HCT116 (cell line): Measurements from ENCODE around the gene SLCO2B1. TPM values are rescaled to one million over a fixed set of nuclear protein-coding genes. Genes with fewer than 3 reads are reported as not detected.

ENCODE experiments used
- ATAC-seq: fragments of 200-7000 bp; cut with Tn5 transposase; 2 replicates; pipeline ENCODE4 v1.9.1; 2020; ENCODE audit warnings: mild to moderate bottlenecking, moderate library complexity
- BruUV-seq: library from RNA; stranded (reverse); fragments of 400-500 nt; replicated peaks from 2 replicates; lab custom pipeline; 2021; lab: Mats Ljungman, UMichigan
- CTCF ChIA-PET: fragments of 300-600 bp; sonication (Branson Sonifier 250); formaldehyde crosslinking; loops from one replicate; lab custom pipeline; 2021; ENCODE audit warnings: antibody characterized with exemption; lab: Charles Lee
- POLR2A ChIA-PET: fragments of 300-600, 350-600 bp; sonication (Branson Sonifier 250); formaldehyde crosslinking; loops from one replicate; lab custom pipeline; 2021; ENCODE audit warnings: antibody characterized with exemption; lab: Charles Lee
- RAD21 ChIA-PET, 2 experiments: fragments of 300-600 bp; sonication (Branson Sonifier 250); formaldehyde crosslinking; loops; one replicate each; lab custom pipeline; 2023; ENCODE audit warnings: low total read pairs in 2 of 2; ENCODE audit not compliant: uncharacterized antibody in 2 of 2, unreplicated experiment in 2 of 2, low non-redundant PET in 1 of 2; lab: Charles Lee
- DNase-seq: peaks from one replicate; pipeline ENCODE4 v3.0.0-alpha.2; 2010; ENCODE audit warnings: low read depth, low spot score
- H2AFZ ChIP-seq: fragments of 200-600 bp; shearing (Covaris generic), sonication (generic); 2 replicates; pipeline ENCODE4 v1.6.1; 2017; ENCODE audit warnings: low read depth, mixed run types, mixed read lengths, antibody characterized with exemption, low read length; ENCODE audit not compliant: poor library complexity, severe bottlenecking
- H3K27ac ChIP-seq: 2 replicates; pipeline ENCODE4 v1.5.1; 2012; ENCODE audit warnings: low read depth, low read length
- H3K27me3 ChIP-seq: fragments of 200-600 bp; sonication (generic); 2 replicates; pipeline ENCODE4 v1.6.1; 2016; ENCODE audit warnings: mixed run types, low read length, mixed read lengths; ENCODE audit not compliant: insufficient read depth
- H3K36me3 ChIP-seq, 2 experiments: fragments of 200-500 bp in 1 of 2; fragments of 200-600 bp in 1 of 2; sonication (Bioruptor generic) in 1 of 2; sonication (generic) in 1 of 2; 2 replicates each; pipeline versions ENCODE4 v1.5.1 to v1.6.1; 2014 to 2016; ENCODE audit warnings: low read length in 2 of 2, inconsistent platforms in 1 of 2, mixed read lengths in 1 of 2, mixed run types in 1 of 2; ENCODE audit not compliant: insufficient read depth in 2 of 2, control insufficient read depth in 1 of 2
- H3K4me1 ChIP-seq, 2 experiments: fragments of 200-600 bp in 1 of 2; sonication (generic) in 1 of 2; 2 replicates each; pipeline versions ENCODE4 v1.5.1 to v1.6.1; 2012 to 2017; ENCODE audit warnings: low read length in 2 of 2, inconsistent platforms in 1 of 2, mild to moderate bottlenecking in 1 of 2, mixed read lengths in 1 of 2, mixed run types in 1 of 2, moderate library complexity in 1 of 2; ENCODE audit not compliant: insufficient read depth in 2 of 2, control insufficient read depth in 1 of 2
- H3K4me2 ChIP-seq: fragments of 200-600 bp; sonication (generic); 2 replicates; pipeline ENCODE4 v1.6.1; 2017; ENCODE audit warnings: mixed run types, low read length, mixed read lengths
- H3K4me3 ChIP-seq, 2 experiments: fragments of 200-600 bp in 1 of 2; sonication (generic) in 1 of 2; replicated peaks in 1 of 2; 2 replicates each; pipeline ENCODE4 v1.5.1; 2011 to 2016; ENCODE audit warnings: low read length in 2 of 2, control low read depth in 1 of 2, low read depth in 1 of 2, mild to moderate bottlenecking in 1 of 2, mixed read lengths in 1 of 2, mixed run types in 1 of 2
- H3K79me2 ChIP-seq: fragments of 200-600 bp; sonication (generic); 2 replicates; pipeline ENCODE4 v1.6.1; 2017; ENCODE audit warnings: mild to moderate bottlenecking, mixed run types, low read length, moderate library complexity, mixed read lengths; ENCODE audit not compliant: insufficient read depth
- H3K9ac ChIP-seq: fragments of 200-600 bp; sonication (generic); 2 replicates; pipeline ENCODE4 v1.6.1; 2016; ENCODE audit warnings: low read length, mixed read lengths
- H3K9me2 ChIP-seq: fragments of 200-600 bp; sonication (generic), shearing (Covaris generic); 2 replicates; pipeline ENCODE4 v1.6.1; 2017; ENCODE audit warnings: mixed run types, mild to moderate bottlenecking, moderate library complexity; ENCODE audit not compliant: insufficient read depth
- H3K9me3 ChIP-seq, 2 experiments: fragments of 200-500 bp in 1 of 2; fragments of 200-600 bp in 1 of 2; sonication (Bioruptor generic) in 1 of 2; sonication (generic) in 1 of 2; 2 replicates each; pipeline ENCODE4 v1.6.1; 2014 to 2017; ENCODE audit warnings: low read length in 2 of 2, mixed read lengths in 2 of 2, inconsistent platforms in 1 of 2, low read depth in 1 of 2, mild to moderate bottlenecking in 1 of 2, mixed run types in 1 of 2, moderate library complexity in 1 of 2; ENCODE audit not compliant: control insufficient read depth in 1 of 2, insufficient read depth in 1 of 2
- H4K20me1 ChIP-seq: fragments of 200-600 bp; sonication (generic), shearing (Covaris generic); 2 replicates; pipeline ENCODE4 v1.6.1; 2017; ENCODE audit warnings: mixed run types, mild to moderate bottlenecking, moderate library complexity; ENCODE audit not compliant: insufficient read depth
- ATF3 ChIP-seq: IDR thresholded peaks from 2 replicates; pipeline ENCODE4 v1.6.1; 2012
- CBX3 ChIP-seq: IDR thresholded peaks from 2 replicates; pipeline ENCODE4 v1.6.1; 2012; ENCODE audit warnings: low read depth
- CTCF ChIP-seq, 3 experiments: fragments of 200-600 bp in 1 of 3; sonication (generic) in 1 of 3; IDR thresholded peaks in 2 of 3; conservative IDR thresholded peaks in 1 of 3; 2 replicates each; pipeline ENCODE4 v1.5.1; 2012 to 2017; ENCODE audit warnings: low read depth in 2 of 3, low read length in 2 of 3, antibody characterized with exemption in 1 of 3, borderline replicate concordance in 1 of 3, control low read depth in 1 of 3, mild to moderate bottlenecking in 1 of 3, mixed read lengths in 1 of 3, mixed run types in 1 of 3, moderate library complexity in 1 of 3; ENCODE audit not compliant: insufficient read depth in 1 of 3
- EGR1 ChIP-seq: IDR thresholded peaks from 2 replicates; pipeline ENCODE4 v1.6.1; 2012; ENCODE audit warnings: low read depth
- ELF1 ChIP-seq: IDR thresholded peaks from 2 replicates; pipeline ENCODE4 v1.6.1; 2012; ENCODE audit warnings: low read depth, borderline replicate concordance
- EZH2 ChIP-seq: fragments of 200-600 bp; sonication (generic); IDR thresholded peaks from 2 replicates; pipeline ENCODE4 v1.6.1; 2017; ENCODE audit warnings: antibody characterized with exemption, mixed run types
- EZH2phosphoT487 ChIP-seq: fragments of 200-600 bp; IDR thresholded peaks from 2 replicates; pipeline ENCODE4 v1.6.1; 2018; ENCODE audit warnings: antibody characterized with exemption, borderline replicate concordance
- FOSL1 ChIP-seq: IDR thresholded peaks from 2 replicates; pipeline ENCODE4 v1.6.1; 2012; ENCODE audit warnings: low read depth
- JUND ChIP-seq: IDR thresholded peaks from 2 replicates; pipeline ENCODE4 v1.6.1; 2012
- POLR2AphosphoS5 ChIP-seq: IDR thresholded peaks from 2 replicates; pipeline ENCODE4 v1.6.1; 2011; ENCODE audit warnings: mild to moderate bottlenecking, low read depth, low read length, moderate library complexity
- SIN3A ChIP-seq: IDR thresholded peaks from 2 replicates; pipeline ENCODE4 v1.6.1; 2012; ENCODE audit warnings: low read depth
- SP1 ChIP-seq: IDR thresholded peaks from 2 replicates; pipeline ENCODE4 v1.6.1; 2012; ENCODE audit warnings: low read depth
- SRF ChIP-seq: IDR thresholded peaks from 2 replicates; pipeline ENCODE4 v1.6.1; 2012; ENCODE audit warnings: low read depth
- YY1 ChIP-seq: IDR thresholded peaks from 2 replicates; pipeline ENCODE4 v1.6.1; 2011; ENCODE audit warnings: low read length, low read depth, moderate library complexity, mild to moderate bottlenecking; ENCODE audit not compliant: insufficient replicate concordance; ENCODE audit errors: extremely low read depth
- ZBTB33 ChIP-seq: IDR thresholded peaks from 2 replicates; pipeline ENCODE4 v1.6.1; 2011; ENCODE audit warnings: mild to moderate bottlenecking, low read length, moderate library complexity; ENCODE audit not compliant: insufficient replicate concordance; ENCODE audit errors: extremely low read depth
- ZFX ChIP-seq: fragments of 450-650 bp; IDR thresholded peaks from 2 replicates; pipeline ENCODE4 v1.6.1; 2017
- ZNF274 ChIP-seq: fragments of 200-500 bp; sonication (Bioruptor generic); IDR thresholded peaks from 2 replicates; pipeline ENCODE4 v1.6.1; 2014; ENCODE audit warnings: mild to moderate bottlenecking, low read depth, low read length, inconsistent platforms
- intact Hi-C: fragments of 100-400 bp; cut with micrococcal nuclease; formaldehyde crosslinking; loops from 2 replicates; pipeline ENCODE4 v1.10.0; 2022
- total RNA-seq: library from RNA; stranded (reverse); gene quantifications from one replicate; pipeline ENCODE4 v1.2.1, GENCODE V29; 2021; ENCODE audit not compliant: unreplicated experiment

The SLCO2B1 gene
- total RNA-seq, 1 experiment from 2014 or later: 0.81 TPM

- Histone ChIP-seq H3K27me3 (no peaks in the 10 kb centered on the region), H3K4me3 (no peak overlapping the region), H3K9ac (no peak overlapping the region), H3K27ac (no peak overlapping the region), H3K4me1 (no peaks in the 10 kb centered on the region), H2AFZ (no peak overlapping the region), H3K4me2 (no peak overlapping the region), H3K36me3 (no peaks in the 10 kb centered on the region), H4K20me1 (no peaks in the 10 kb centered on the region), H3K79me2 (no peaks in the 10 kb centered on the region), H3K9me2 (no peaks in the 10 kb centered on the region), H3K9me3 (no peaks in the 10 kb centered on the region)
- no peak for ATAC-seq
- no peak for TF ChIP-seq CTCF (IDR thresholded peaks at IDR 0.05 in 2 of 3, conservative IDR thresholded peaks at IDR 0.05 in 1 of 3; ENCODE audit: borderline replicate concordance in 1 of 3, insufficient read depth in 1 of 3, low read depth in 2 of 3, low read length in 2 of 3)
- no peak for TF ChIP-seq SP1
- TF ChIP-seq JUND: no peak
- TF ChIP-seq ATF3: no peak
- no peak for TF ChIP-seq EGR1
- TF ChIP-seq ELF1: no peak
- TF ChIP-seq FOSL1: no peak
- no peak for TF ChIP-seq SIN3A
- TF ChIP-seq CBX3: no peak
- no peak for TF ChIP-seq EZH2phosphoT487
- no peak for TF ChIP-seq POLR2AphosphoS5
- TF ChIP-seq EZH2: no peak
- TF ChIP-seq ZNF274: no peak
- TF ChIP-seq YY1: no peak
- TF ChIP-seq ZFX: no peak
- no peak for TF ChIP-seq ZBTB33
- TF ChIP-seq SRF: no peak
- RAD21 ChIA-PET: no interaction called here
- intact Hi-C loops: no loop called here
- CTCF ChIA-PET: no interaction called here
- BruUV-seq: no TSS peak
- DNase-seq: no peak
- POLR2A ChIA-PET: no interaction called here
Measured at GRCh38 chr11:75200531-75200930, 49.6 kb downstream of the SLCO2B1 start.
